Stimulated activated CD8-positive, alpha-beta memory T cell treated with anti-CD3 and anti-CD28 coated beads, Interleukin-12 subunit alpha, Interleukin-12 subunit beta, amount 100 ng/mL, for 24 hours (primary cell): ENCODE results near the gene MKNK1.
"Not testable (repeated sequence)": the region's sequence is repeated elsewhere in the genome, so short reads cannot be mapped to it uniquely, and the experiment has no call there.

Source experiments
- DNase-seq: peaks from one replicate; pipeline ENCODE4 v3.0.0-alpha.2; 2020; ENCODE audit errors: extremely low read depth

MKNK1 gene

DNA sequence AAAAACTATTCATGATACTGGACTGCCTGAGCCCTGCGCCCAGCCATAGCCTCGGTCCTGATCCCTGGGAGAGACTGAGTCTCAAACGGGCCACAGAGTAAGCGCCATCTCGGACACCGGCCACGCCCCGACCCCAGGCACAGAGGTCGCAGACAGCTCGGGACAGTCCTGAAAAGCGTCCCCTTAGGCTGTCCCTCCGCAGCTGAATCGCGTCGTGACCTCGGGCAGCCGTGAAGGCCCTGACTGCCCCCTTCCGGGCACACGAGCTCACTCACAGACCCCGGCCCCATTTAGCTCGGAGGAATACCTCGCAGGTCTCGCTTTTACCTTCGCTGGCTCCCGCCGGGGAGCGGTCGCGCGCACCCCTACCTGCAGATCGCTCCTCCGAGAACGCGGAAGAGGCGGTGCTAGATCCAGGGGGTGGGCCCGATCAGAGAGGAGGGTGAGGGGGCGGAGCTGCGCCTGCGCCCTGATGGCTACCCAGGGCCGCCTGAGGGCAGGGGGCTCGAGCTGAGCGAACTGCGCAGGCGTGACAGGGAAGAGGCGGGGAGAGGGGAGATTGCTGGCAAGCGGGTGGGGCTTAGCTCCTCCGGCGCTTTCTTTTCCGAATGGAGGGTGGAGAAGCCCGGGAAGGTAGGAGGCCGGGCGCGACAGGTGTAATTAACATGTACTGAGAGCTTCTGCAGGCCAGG, at the start of gene MKNK1:
Gene MKNK1 (minus strand): TSS at position 411 of the 692 bp plus-strand sequence. CDS start 20,941 bp downstream, outside the sequence.
- peak; percentile 94 for DNase-seq

GRCh38 chr1:46653405-46653958, 49.4 kb upstream of the MKNK1 start:
- no peak for DNase-seq

DNA sequence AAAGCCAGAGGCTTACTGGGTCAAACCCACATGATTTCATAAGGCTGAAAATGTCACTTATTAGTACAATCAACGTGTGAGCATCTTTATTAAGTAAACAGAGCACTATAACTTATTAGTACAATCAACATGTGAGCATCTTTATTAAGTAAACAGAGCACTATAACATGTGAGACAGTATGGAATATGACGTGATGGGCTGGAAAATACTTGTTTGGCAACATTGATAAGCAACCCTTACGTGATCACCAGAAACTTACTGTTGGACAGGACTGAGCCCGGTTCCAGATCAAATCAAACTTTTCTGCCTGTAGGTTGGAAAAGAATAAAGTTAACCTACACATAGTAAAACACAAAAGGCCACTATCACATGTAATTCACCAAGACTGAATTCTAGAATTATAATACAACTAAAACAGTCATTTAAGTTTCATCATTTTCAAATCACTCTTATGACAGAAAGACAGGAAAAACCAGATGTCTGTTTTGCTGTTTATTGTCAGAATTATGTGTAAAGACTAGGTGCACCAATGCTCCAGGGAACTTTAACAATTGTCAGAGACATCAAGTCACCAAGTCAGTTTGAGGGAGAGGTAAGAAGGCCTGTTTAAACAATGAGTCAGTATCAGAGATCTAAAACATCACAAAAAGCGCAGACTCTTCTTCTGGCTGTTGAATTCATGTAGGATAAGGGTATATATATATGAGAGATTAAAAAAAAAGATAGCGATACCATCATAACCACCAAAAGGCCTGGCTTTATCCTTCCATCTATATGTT, 48.4 kb upstream of the MKNK1 start:
- no peak for DNase-seq

GRCh38 chr1:46651152-46651551, 47.1 kb upstream of the MKNK1 start:
- not testable (repeated sequence) for DNase-seq

- DNase-seq, result no peak
Measured at GRCh38 chr1:46650491-46650890, 46.4 kb upstream of the MKNK1 start.

GRCh38 chr1:46649764-46650163, 45.7 kb upstream of the MKNK1 start:
- DNase-seq, result no peak

DNA sequence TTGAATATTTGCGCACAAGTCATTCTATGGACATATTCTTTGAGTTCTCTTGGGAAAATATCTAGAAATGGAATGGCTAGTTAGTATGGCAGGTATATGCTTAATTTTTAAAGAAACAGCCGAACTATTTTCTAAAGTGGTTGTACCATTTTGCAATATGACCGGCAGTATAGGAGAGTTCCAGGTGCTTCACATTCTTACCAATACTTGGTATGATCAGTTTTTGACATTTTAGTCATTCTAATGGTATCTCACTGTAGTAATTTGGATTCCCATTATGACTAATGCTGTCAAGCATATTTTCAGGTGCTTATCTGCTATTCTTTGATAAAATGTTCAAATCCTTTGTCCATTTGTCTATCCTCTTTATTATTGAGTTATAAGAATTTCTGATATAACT, 43.5 kb upstream of the MKNK1 start:
- DNase-seq, result no peak

- DNase-seq, result no peak
Measured at GRCh38 chr1:46646844-46647243, 42.8 kb upstream of the MKNK1 start.

GRCh38 chr1:46646331-46646730, 42.3 kb upstream of the MKNK1 start:
- no peak for DNase-seq

GRCh38 chr1:46645815-46646214, 41.7 kb upstream of the MKNK1 start:
- DNase-seq, result no peak

GRCh38 chr1:46643368-46643775, 39.3 kb upstream of the MKNK1 start:
- DNase-seq, result no peak

DNA sequence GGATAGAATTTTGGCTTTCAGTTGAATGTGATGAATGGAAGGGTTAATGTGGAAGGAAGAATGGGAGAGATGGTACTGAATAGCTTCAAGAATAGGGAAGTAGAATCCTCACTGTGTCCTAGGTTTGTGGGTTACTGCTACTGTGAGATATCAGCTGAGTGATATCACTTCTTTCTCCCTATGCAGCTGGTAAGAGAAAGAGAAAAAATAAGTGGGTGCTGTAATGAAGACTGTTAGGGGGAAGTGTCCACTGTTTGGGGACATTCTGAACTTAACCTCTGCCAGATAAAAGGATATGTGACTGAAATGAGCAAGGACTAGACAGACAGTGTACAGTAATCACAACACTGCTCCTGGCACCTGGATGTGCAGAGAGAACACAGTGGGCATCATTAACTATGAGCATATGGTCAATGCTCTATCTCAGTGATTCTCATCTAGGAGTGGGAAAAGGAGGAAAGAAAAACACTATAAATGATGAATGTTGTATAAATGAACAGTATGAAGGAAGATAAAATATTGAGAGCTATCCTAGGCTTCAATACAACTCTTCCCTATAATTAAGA, 38.1 kb upstream of the MKNK1 start:
- no peak for DNase-seq

DNA sequence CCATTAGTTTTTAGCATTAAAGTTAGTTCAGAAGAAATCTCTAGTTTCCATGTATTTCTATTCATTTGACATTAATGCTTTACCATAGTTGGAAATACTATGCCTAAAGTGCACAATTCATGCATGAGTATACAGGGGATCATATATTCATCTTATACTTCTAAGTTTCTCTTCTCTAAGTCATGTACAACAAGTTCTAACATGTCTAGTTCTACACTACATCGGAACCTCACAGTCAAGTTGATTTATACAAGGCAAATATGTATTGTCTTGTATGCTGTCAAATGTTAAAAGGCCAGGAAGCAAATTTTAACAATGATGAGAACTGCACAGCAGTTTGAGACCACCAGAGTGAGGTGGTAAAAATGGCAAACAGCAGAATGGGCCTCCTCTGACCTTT, 35.5 kb upstream of the MKNK1 start:
- DNase-seq, result no peak

DNA sequence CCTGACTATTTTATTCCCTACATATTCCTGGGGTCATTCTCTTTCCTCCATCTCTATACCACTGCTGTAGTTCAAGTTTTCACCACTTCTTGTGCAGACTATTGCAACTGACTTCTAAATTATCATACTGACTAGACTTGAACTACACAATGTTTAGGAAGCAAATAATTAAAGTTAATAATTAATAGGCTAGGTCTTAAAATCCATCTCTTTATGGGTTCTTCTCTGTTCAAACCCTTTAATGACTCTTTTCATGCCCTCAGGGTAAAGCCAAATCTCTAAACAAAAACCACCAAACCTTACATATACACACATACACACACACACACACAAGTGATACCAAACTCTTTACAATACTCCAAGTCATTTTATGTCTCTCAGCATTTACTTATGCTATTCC, 34.9 kb upstream of the MKNK1 start:
- DNase-seq, result no peak

GRCh38 chr1:46637444-46638083, 33.5 kb upstream of the MKNK1 start:
- no peak for DNase-seq

DNA sequence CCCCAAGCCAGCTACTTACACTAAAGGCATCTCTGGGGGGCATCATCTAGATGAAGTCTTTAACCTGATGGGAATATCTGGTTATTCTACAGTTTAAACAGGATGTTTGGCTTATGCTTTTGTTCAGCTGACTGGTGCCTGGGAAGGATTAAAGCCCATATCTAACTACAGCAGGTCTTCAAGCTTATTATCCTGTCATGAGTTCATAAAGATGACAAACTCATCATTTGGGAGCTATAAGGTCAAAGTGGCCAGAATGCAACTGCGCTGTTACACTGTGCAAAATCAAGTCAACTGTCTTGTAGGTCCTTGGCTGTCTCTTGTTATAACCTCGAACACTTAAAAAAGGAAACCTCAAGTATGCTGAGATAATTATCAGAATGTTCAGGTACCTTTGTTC, 31.1 kb upstream of the MKNK1 start:
- DNase-seq, result no peak

GRCh38 chr1:46630719-46631118, 26.7 kb upstream of the MKNK1 start:
- no peak for DNase-seq

DNA sequence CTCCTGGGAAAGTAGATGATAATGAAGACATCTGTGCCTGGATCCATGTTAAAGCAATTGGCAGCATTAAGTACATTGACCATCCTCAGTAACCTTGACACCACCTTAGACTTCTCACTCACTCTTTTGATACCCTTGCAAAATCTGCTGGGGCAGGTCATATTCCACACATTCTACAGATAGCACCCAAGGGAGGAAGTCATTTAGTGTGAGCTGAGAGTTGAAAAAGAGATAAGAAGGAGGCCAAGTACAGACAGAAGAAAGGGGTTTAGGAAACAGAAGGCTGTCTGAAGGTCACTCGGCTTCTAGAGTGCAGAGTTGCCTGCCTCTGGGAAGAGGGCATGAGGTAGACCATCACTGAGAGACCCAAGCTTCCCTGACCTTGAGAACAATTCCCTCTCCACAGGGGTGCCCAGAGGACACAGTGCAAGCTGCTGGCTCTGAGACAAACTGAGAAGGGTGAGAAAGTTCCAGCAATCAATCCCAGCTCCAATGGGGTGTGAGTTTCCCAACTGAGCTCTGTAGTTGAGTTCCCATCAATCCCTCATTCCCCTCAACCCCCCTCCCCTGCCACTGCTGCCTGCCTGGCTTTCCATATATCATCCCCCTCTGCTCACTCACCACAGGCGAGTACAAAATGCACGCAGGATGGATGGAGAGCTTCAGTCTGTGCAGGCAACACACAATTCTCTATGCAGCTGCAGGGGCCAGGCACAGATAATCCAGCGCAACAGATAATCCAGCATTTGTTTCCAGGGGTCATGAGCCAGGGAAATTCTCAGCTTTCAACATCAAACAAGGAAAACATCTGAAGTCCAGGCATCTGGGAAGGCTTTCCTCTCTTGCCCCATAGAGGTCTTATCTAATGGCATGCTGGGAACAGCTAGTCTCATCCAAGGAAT, 19.9 kb upstream of the MKNK1 start:
- no peak for DNase-seq

GRCh38 chr1:46622344-46622743, 18.3 kb upstream of the MKNK1 start:
- no peak for DNase-seq

GRCh38 chr1:46621930-46622329, 17.9 kb upstream of the MKNK1 start:
- DNase-seq, result no peak

- no peak for DNase-seq
Measured at GRCh38 chr1:46619656-46620258, 15.7 kb upstream of the MKNK1 start.
